ENCODE measurements around the gene TULP4. TPM values are rescaled to one million over a fixed set of nuclear protein-coding genes. Genes with fewer than 3 reads are reported as not detected.
A peak's percentile ranks its signal among the peaks of the same experiment; 100 is the strongest.

The TULP4 gene
- polyA plus RNA-seq, 1 experiment, result 8.0 TPM

DNA sequence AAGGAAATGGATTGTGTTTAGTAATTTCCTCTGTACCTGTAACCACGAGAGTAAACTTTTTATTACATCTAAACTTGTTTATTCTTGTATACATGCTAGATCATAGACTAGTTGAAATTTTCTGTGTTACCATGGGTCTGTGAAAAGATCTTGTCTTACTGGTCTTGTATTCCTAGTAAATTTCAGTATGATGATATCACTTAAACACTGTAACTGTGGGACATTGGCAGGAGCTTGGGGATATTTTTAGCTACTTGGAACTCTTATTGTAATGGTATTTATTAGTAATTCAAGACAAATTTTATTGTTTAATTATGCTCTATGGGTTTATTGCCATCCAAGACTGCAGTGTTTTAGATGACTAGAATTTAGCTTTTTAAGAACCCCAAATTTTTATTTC lies 25.9 kb upstream of the TULP4 start:
- TF ChIP-seq, protein P1, sequence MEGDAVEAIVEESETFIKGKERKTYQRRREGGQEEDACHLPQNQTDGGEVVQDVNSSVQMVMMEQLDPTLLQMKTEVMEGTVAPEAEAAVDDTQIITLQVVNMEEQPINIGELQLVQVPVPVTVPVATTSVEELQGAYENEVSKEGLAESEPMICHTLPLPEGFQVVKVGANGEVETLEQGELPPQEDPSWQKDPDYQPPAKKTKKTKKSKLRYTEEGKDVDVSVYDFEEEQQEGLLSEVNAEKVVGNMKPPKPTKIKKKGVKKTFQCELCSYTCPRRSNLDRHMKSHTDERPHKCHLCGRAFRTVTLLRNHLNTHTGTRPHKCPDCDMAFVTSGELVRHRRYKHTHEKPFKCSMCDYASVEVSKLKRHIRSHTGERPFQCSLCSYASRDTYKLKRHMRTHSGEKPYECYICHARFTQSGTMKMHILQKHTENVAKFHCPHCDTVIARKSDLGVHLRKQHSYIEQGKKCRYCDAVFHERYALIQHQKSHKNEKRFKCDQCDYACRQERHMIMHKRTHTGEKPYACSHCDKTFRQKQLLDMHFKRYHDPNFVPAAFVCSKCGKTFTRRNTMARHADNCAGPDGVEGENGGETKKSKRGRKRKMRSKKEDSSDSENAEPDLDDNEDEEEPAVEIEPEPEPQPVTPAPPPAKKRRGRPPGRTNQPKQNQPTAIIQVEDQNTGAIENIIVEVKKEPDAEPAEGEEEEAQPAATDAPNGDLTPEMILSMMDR (IDR thresholded peaks at IDR 0.05; ENCODE audit: insufficient read depth, low read depth, low read length), result no peak
- POLR2A ChIA-PET, result no interaction called here
- CTCF ChIA-PET, result no interaction called here
- Histone ChIP-seq H3K4me3 (ENCODE audit: low read depth, low read length) (no peak overlapping the region), H3K27me3 (ENCODE audit: control insufficient read depth, insufficient read depth, low read length) (no peaks in the 10 kb centered on the region), H3K36me3 (ENCODE audit: control insufficient read depth, insufficient read depth, low read length) (no peaks in the 10 kb centered on the region)
- peak; percentile 89 for DNase-seq (ENCODE audit: low read depth)

DNA sequence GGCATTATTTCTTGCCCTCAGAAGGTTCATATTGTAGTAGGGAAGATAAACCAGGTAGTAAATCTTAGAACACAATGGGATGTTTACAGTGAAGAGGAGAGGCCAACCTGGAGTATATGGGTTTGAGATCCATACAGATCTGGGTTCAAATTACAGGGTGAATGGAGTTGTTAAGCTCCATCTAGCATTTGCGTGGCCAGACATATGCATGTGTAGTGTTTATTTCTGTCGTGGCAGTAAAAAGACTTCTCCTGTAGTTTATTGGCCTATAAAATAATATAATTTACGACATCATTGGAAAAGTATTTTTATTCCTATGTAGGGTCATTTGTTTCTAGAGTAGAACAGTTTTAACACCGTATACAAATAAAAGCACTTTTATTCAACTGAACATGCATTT lies 25.2 kb upstream of the TULP4 start:
- TF ChIP-seq, protein P1 (IDR thresholded peaks at IDR 0.05; ENCODE audit: insufficient read depth, low read depth, low read length), result no peak
- Histone ChIP-seq H3K27me3 (ENCODE audit: control insufficient read depth, insufficient read depth, low read length) (no peaks in the 10 kb centered on the region), H3K4me3 (ENCODE audit: low read depth, low read length) (no peak overlapping the region), H3K36me3 (ENCODE audit: control insufficient read depth, insufficient read depth, low read length) (no peaks in the 10 kb centered on the region)
- no peak for DNase-seq (ENCODE audit: low read depth)
- ChIA-PET CTCF (no interaction called here), POLR2A (no interaction called here)

DNA sequence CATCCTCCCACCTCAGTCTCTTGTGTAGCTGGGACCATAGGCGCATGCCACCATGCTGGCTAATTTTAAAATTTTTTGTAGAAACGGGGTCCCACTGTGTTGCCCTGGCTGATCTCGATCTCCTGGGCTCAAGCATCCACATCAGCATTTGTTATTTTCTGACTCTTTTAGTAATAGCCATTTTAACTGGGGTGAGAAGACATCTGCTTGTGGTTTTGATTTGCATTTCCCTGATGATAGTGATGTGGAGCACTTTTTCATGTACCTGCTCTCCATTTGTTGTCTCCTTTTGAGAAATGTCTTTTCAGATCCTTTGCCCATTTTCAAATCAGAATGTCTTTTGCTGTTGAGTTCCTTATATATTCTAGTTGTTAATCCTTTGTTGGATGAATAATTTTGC lies 22.2 kb upstream of the TULP4 start:
- Histone ChIP-seq H3K4me3 (ENCODE audit: low read depth, low read length) (no peak overlapping the region), H3K36me3 (ENCODE audit: control insufficient read depth, insufficient read depth, low read length) (no peaks in the 10 kb centered on the region), H3K27me3 (ENCODE audit: control insufficient read depth, insufficient read depth, low read length) (no peaks in the 10 kb centered on the region)
- DNase-seq (ENCODE audit: low read depth), result no peak
- TF ChIP-seq, protein P1 (IDR thresholded peaks at IDR 0.05; ENCODE audit: insufficient read depth, low read depth, low read length), result no peak
- CTCF ChIA-PET, result no interaction called here
- POLR2A ChIA-PET, result no interaction called here

DNA sequence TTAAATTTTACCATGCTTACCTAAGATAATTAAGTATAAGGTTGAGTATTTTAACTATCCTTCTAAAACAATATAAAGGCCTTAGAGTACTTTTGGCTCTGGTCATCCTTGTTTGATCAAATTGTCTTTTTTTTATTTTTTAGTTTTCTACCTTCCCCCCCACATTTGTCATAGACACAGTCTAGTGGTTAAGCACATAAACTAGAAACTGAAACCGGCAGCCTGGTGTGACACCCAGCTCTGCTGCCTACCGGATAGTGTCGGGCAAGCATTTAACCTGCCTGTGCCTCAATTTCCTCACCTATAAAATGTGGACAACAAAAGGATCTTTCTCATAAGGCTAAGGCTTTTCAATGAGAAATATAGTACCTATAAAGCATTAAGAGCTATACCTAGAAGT lies 21.6 kb upstream of the TULP4 start:
- ChIA-PET CTCF (no interaction called here), POLR2A (no interaction called here)
- Histone ChIP-seq H3K27me3 (ENCODE audit: control insufficient read depth, insufficient read depth, low read length) (no peaks in the 10 kb centered on the region), H3K4me3 (ENCODE audit: low read depth, low read length) (no peak overlapping the region), H3K36me3 (ENCODE audit: control insufficient read depth, insufficient read depth, low read length) (no peaks in the 10 kb centered on the region)
- no peak for DNase-seq (ENCODE audit: low read depth)
- TF ChIP-seq, protein P1 (IDR thresholded peaks at IDR 0.05; ENCODE audit: insufficient read depth, low read depth, low read length), result no peak

DNA sequence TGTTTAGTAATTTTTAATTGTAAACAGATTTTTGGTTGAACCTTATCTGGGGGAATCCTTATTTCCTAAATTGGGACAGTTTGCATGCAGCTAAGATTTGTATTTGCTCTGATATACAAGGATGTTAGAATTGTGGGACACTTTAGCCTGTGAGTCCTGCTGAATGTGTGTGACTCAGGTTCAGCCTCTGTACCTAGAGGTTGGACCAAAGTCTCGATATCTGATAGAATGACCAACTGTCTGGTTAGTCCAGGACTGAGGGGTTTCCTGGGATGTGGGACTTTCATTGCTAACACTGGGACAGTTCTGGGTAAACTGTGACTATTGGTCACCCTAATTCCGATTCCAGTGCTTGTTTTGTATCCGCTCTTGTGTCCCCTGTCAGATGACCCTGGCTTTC lies 20.2 kb upstream of the TULP4 start:
- H3K4me3 ChIP-seq (ENCODE audit: low read depth, low read length), result no peak overlapping the region
- POLR2A ChIA-PET, result no interaction called here

More for the DNA sequence above, 20.2 kb upstream of the TULP4 start:
- CTCF ChIA-PET, result no interaction called here
- Histone ChIP-seq H3K27me3 (ENCODE audit: control insufficient read depth, insufficient read depth, low read length) (no peaks in the 10 kb centered on the region), H3K36me3 (ENCODE audit: control insufficient read depth, insufficient read depth, low read length) (no peaks in the 10 kb centered on the region)
- DNase-seq (ENCODE audit: low read depth), result no peak
- TF ChIP-seq, protein P1 (IDR thresholded peaks at IDR 0.05; ENCODE audit: insufficient read depth, low read depth, low read length), result no peak

Measured in BJ (cell line).